Psoas muscle (tissue), 8 donors: ENCODE measurements around the gene PLD3. TPM values are rescaled to one million over a fixed set of nuclear protein-coding genes. Genes with fewer than 3 reads are reported as not detected.

Experiments used
- ATAC-seq, 4 donors: fragments of 200-7000 bp; cut with Tn5 transposase; one replicate each; pipeline ENCODE4 v1.9.1; 2020; ENCODE audit warnings: moderate library complexity in 3 of 4, mild to moderate bottlenecking in 2 of 4
- DNase-seq, 2 donors: peaks; one replicate each; pipeline ENCODE4 v3.0.0-alpha.2; 2020
- H3K27ac ChIP-seq: fragments of 200-600 bp; one replicate; pipeline ENCODE4 v1.8.0; 2022
- H3K27me3 ChIP-seq, 3 donors: fragments of 200-600 bp in 1 of 3; one replicate each; pipeline versions ENCODE4 v1.6.1 to v1.8.0; 2013 to 2022; ENCODE audit warnings: low read length in 2 of 3, mild to moderate bottlenecking in 2 of 3, moderate library complexity in 1 of 3; ENCODE audit not compliant: insufficient read depth in 3 of 3
- H3K36me3 ChIP-seq, 2 donors: fragments of 200-600 bp in 1 of 2; one replicate each; pipeline versions ENCODE4 v1.6.1 to v1.8.0; 2013 to 2022; ENCODE audit warnings: low read depth in 1 of 2, mild to moderate bottlenecking in 1 of 2, moderate library complexity in 1 of 2; ENCODE audit not compliant: insufficient read depth in 1 of 2
- H3K4me1 ChIP-seq: fragments of 200-600 bp; one replicate; pipeline ENCODE4 v1.8.0; 2022
- H3K4me3 ChIP-seq: fragments of 200-600 bp; one replicate; pipeline ENCODE4 v1.8.0; 2022; ENCODE audit warnings: mild to moderate bottlenecking
- H3K9me3 ChIP-seq: fragments of 200-600 bp; one replicate; pipeline ENCODE4 v1.8.0; 2022
- WGBS, 3 donors: extraction: QIAGEN DNeasy Blood & Tissue Kit; methylation state at CpG; one replicate each; pipeline versions ENCODE4 v1.1.6 to v1.1.7; 2013; 5-methylcytosine and 5-hydroxymethylcytosine counted together
- intact Hi-C, 2 donors: fragments of 100-400 bp; cut with DNase I; formaldehyde crosslinking; loops; one replicate each; pipeline versions ENCODE4 v1.11.0 to v1.14.2; 2022
- polyA plus RNA-seq, 3 donors: library from polyadenylated mRNA; stranded (reverse); fragments of 200-250 nt; gene quantifications; one replicate each; pipeline ENCODE4 v1.2.3, GENCODE V29; 2013
- total RNA-seq, 4 donors: library from RNA; stranded (reverse); fragmentation: NEBNext Ultra II Directional in 2 of 4; extraction: Animal tissue kit (Norgen Biotek cat#: 25700) in 2 of 4; gene quantifications; one replicate each; pipeline versions ENCODE4 v1.2.1 to v1.2.4, GENCODE V29; 2021 to 2023
- TF ChIP-seq, protein P1 (sequence below): fragments of 200-600 bp; IDR thresholded peaks from one replicate; pipeline ENCODE4 v1.8.0; 2022; ENCODE audit warnings: antibody characterized with exemption
- donor health status: healthy with polysubstance abuse.
- donor health status: DM: no; HTN: no; CAD: no; lungs with moderate emphysema.
- donor health status: Bipolar disorder and iron deficiency.
- donor health status: healthy.
- donor health status: DM: yes; HTN: yes; CAD: no.
- donor health status: DM: no; HTN: no; CAD: no.
- donor health status: DM: no; HTN: no; CAD: no.
- donor health status: DM: yes; HTN: yes; CAD: no.

The PLD3 gene
- total and polyA plus RNA-seq, 7 donors, result 60.2 to 116 (median 84.2) TPM

DNA sequence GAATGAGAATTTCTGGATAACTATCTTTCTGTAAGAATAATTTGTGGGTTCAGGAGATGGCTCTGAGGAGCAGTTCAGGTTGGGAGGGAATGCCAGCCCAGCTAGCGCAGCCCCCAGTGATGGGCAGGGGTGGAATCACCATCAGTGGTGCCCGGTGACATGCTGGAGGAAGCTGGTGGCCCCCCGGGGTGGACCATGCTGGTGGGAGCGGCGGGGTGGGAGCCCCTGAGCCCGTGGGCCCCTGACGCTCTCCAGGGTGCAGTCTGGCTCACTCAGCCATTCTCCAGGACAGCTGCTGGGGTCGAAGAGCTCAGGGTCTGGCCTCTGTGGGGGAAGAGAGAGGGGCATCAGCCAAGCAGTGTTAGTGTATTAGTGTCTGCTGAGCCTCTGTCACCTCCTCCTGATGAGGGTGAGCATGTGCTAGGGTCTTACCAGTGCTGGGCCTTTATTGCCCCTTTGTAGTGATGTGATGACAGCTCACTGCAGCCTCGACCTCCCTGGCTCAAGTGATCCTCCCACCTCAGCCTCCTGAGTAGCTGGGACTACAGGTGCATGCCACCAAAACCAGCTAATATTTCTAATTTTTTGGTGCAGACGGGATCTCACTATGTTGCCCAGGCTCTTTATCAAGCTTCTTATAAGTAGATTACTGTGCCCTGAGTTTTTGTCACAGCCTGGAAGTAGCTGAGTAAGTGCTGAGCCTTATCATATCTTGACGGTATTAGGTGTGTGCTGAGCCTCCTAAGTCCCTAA lies 31.1 kb downstream of the PLD3 start:
- intact Hi-C loops, result no loop called here
- peak in 1 of 4 donors; percentile 6 for ATAC-seq

DNA sequence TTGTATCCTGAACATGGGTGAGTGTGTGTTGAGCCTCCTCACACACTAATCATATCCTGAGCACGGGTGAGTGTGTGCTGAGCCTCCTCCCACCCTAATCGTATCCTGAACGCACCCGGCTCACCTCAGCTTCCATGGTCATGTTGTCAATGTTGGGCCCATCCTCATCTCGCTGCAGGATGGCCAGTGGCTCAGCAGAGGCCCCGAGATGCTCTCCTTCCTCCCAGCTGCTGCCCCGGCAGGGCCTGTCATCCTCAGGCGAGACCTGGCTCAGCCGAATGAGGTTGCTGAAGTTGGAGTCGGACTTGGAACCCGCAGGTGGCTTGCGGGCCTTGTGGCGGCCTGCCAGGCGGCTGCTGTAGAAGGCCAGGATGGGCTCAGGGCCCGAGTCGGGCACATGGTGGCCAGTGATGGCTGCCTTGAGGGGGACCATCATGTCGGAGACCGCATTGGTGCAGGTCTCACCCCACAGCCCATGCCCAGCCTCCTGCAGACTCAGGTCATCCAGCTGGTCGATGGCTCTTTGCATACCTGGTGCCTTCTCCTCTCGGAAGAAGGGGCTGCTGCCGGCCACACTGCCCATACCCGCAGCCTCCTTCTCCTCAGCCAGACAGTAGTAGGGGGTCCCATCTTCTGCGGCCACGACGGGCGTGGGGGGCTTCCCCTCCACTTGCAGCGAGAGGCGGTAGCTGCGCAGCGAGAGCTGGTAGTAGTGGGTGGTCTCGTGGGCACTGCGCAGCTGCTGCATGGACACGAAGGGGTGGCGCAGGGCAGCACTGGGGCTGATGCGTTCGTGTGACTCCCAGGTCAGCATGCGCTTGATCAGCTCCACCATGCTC lies 31.9 kb downstream of the PLD3 start:
- Histone ChIP-seq H3K27ac (no peak overlapping the region), H3K4me3 (no peak overlapping the region), H3K27me3 (no peaks in the 10 kb centered on the region), H3K36me3 (peaks cover 0 to 43% of the 10 kb centered on the region in 2 donors), H3K9me3 (no peaks in the 10 kb centered on the region), H3K4me1 (no peaks in the 10 kb centered on the region)
- ATAC-seq, result no peak
- DNase-seq, result no peak
- TF ChIP-seq, protein P1, sequence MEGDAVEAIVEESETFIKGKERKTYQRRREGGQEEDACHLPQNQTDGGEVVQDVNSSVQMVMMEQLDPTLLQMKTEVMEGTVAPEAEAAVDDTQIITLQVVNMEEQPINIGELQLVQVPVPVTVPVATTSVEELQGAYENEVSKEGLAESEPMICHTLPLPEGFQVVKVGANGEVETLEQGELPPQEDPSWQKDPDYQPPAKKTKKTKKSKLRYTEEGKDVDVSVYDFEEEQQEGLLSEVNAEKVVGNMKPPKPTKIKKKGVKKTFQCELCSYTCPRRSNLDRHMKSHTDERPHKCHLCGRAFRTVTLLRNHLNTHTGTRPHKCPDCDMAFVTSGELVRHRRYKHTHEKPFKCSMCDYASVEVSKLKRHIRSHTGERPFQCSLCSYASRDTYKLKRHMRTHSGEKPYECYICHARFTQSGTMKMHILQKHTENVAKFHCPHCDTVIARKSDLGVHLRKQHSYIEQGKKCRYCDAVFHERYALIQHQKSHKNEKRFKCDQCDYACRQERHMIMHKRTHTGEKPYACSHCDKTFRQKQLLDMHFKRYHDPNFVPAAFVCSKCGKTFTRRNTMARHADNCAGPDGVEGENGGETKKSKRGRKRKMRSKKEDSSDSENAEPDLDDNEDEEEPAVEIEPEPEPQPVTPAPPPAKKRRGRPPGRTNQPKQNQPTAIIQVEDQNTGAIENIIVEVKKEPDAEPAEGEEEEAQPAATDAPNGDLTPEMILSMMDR, result no peak
- WGBS, 3 donors, result 74 to 86% (median 77%) methylated on average over 31 to 37 of the region's 37 CpGs
- intact Hi-C loops, result no loop called here

More for the DNA sequence above, 31.1 kb downstream of the PLD3 start:
- no peak overlapping the region for H3K4me3 ChIP-seq
- WGBS, 3 donors, result 76 to 83% (median 77%) methylated on average over 8 to 11 of the region's 11 CpGs
- TF ChIP-seq, protein P1, result no peak
- H3K27me3 ChIP-seq, result no peaks in the 10 kb centered on the region
- H3K27ac ChIP-seq, result no peak overlapping the region
- H3K36me3 ChIP-seq, result peaks cover 0 to 49% of the 10 kb centered on the region in 2 donors
- no peak for DNase-seq
- H3K9me3 ChIP-seq, result no peaks in the 10 kb centered on the region
- H3K4me1 ChIP-seq, result no peaks in the 10 kb centered on the region

DNA sequence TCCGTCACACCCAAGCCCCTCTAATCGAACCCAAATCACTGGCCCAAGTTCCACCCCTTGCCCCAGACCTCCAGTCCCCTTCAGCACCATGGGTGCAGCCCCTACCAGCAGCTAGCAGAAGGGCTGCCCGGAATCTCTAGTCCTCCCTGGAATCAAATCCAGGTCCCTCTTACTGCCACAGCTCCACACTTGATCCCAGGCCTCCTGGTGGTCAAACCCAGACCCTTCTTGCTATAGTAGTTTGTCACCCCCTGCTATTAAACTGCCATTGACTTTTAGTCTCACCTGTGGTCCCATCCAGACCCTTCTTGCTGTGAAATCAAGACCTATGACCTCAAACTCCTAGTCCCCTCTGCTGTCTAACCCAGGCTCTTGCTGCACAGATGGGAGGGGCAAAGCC lies 32.8 kb downstream of the PLD3 start:
- ATAC-seq (no peak), DNase-seq (no peak)
- Histone ChIP-seq H3K27me3 (no peaks in the 10 kb centered on the region), H3K27ac (no peak overlapping the region), H3K4me1 (no peaks in the 10 kb centered on the region), H3K9me3 (no peaks in the 10 kb centered on the region), H3K36me3 (peaks cover 0 to 36% of the 10 kb centered on the region in 2 donors), H3K4me3 (no peak overlapping the region)
- TF ChIP-seq, protein P1, result no peak
- 75 to 92% (median 79%) methylated on average over 3 of the region's 3 CpGs for WGBS, 3 donors
- intact Hi-C loops, result no loop called here

DNA sequence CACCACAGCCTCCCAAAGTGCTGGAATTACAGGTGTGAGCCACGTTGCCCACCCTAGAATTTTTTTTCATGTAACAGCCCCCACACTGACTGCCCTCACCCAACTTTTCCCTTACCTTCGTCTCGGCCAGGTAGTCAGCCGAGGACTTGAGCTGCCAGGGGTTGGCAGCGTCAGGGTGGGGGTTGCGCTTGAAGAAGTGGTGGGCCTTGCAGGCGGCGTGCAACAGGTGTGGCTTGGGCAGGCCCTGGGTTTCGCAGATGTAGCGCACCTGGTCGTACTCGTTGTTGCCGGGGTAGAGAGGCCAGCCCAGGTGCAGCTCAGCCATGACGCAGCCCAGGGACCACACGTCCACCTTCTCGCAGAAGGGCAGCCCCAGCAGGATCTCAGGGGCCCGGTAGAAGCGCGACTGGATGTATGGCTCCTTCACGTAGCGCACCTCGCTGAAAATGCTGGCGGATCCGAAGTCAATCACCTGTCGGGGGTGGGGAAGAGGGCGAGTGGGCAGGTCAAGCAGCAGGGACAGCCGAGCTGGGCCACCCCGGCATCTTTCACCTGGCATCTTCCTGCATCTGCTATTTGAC lies 35.3 kb downstream of the PLD3 start:
- no peaks in the 10 kb centered on the region for H3K9me3 ChIP-seq
- no peaks in the 10 kb centered on the region for H3K27me3 ChIP-seq
- WGBS, 3 donors, result 76 to 84% (median 81%) methylated on average over 28 of the region's 28 CpGs
- H3K4me3 ChIP-seq, result no peak overlapping the region
- intact Hi-C loops, result no loop called here
- H3K27ac ChIP-seq, result no peak overlapping the region
- TF ChIP-seq, protein P1, result no peak
- H3K36me3 ChIP-seq, result peaks cover 0 to 18% of the 10 kb centered on the region in 2 donors
- H3K4me1 ChIP-seq, result no peaks in the 10 kb centered on the region
- ATAC-seq, result no peak
- no peak for DNase-seq
